Breast epithelium (tissue), 3 donors: ENCODE results near the gene ZNF570.

Source experiments
- CTCF ChIP-seq, 3 donors: fragments of 450-650 bp; IDR thresholded peaks; one replicate each; pipeline ENCODE4 v1.5.1; 2016 to 2017; ENCODE audit warnings: antibody characterized with exemption in 3 of 3, mild to moderate bottlenecking in 3 of 3, moderate library complexity in 3 of 3
- POLR2AphosphoS5 ChIP-seq, 3 donors: sonication (generic); formaldehyde crosslinking; IDR thresholded peaks; one replicate each; pipeline ENCODE4 v1.6.1; 2017; ENCODE audit warnings: antibody characterized with exemption in 3 of 3

- no peak for TF ChIP-seq CTCF (IDR thresholded peaks at IDR 0.05)
- no peak for TF ChIP-seq POLR2AphosphoS5 (IDR thresholded peaks at IDR 0.05)
Measured at GRCh38 chr19:37513397-37513796, 44.2 kb downstream of the ZNF570 start.
